NK-92 (cell line): ENCODE results near the gene ALK.

Source experiments
- DNase-seq: peaks from one replicate; lab custom pipeline; 2025; ENCODE audit not compliant: unreplicated experiment; lab: John Stamatoyannopoulos, UW

The ALK gene

GRCh38 chr2:29504746-29505145 is 416.6 kb downstream of the ALK start:
- DNase-seq = no peak

- DNase-seq = no peak
These were observed 418.9 kb downstream of the ALK start for GRCh38 chr2:29502460-29502911.

- no peak for DNase-seq
These were observed 424.0 kb downstream of the ALK start for GRCh38 chr2:29497375-29497774.

- DNase-seq = no peak
These were observed 425.2 kb downstream of the ALK start for GRCh38 chr2:29496198-29496597.

- DNase-seq = no peak
These were observed 425.8 kb downstream of the ALK start for GRCh38 chr2:29495536-29496060.

- no peak for DNase-seq
These were observed 426.3 kb downstream of the ALK start for GRCh38 chr2:29495068-29495467.

GRCh38 chr2:29492701-29493100 is 428.7 kb downstream of the ALK start:
- no peak for DNase-seq

GRCh38 chr2:29490045-29490444 is 431.3 kb downstream of the ALK start:
- DNase-seq = no peak

- no peak for DNase-seq
These were observed 431.8 kb downstream of the ALK start for GRCh38 chr2:29489568-29489967.

GRCh38 chr2:29487967-29488555 is 433.3 kb downstream of the ALK start:
- DNase-seq = no peak

GRCh38 chr2:29485631-29486030 is 435.8 kb downstream of the ALK start:
- DNase-seq = no peak

GRCh38 chr2:29485117-29485516 is 436.3 kb downstream of the ALK start:
- DNase-seq = no peak

- DNase-seq = no peak
These were observed 438.5 kb downstream of the ALK start for GRCh38 chr2:29482867-29483266.

GRCh38 chr2:29482348-29482747 is 439.0 kb downstream of the ALK start:
- no peak for DNase-seq

- DNase-seq = no peak
These were observed 440.1 kb downstream of the ALK start for GRCh38 chr2:29481313-29481712.

- no peak for DNase-seq
These were observed 441.0 kb downstream of the ALK start for GRCh38 chr2:29480426-29480825.

GRCh38 chr2:29479401-29479800 is 442.0 kb downstream of the ALK start:
- DNase-seq = no peak

GRCh38 chr2:29478641-29479040 is 442.7 kb downstream of the ALK start:
- no peak for DNase-seq

- DNase-seq = no peak
These were observed 444.2 kb downstream of the ALK start for GRCh38 chr2:29477186-29477585.

- DNase-seq = no peak
These were observed 445.9 kb downstream of the ALK start for GRCh38 chr2:29475499-29475898.

- DNase-seq = no peak
These were observed 451.4 kb downstream of the ALK start for GRCh38 chr2:29469961-29470360.

GRCh38 chr2:29469516-29469915 is 451.9 kb downstream of the ALK start:
- no peak for DNase-seq

GRCh38 chr2:29463181-29463900 is 458.0 kb downstream of the ALK start:
- no peak for DNase-seq
